ENCODE results near the gene NDST4. TPM values are rescaled to one million over a fixed set of nuclear protein-coding genes. Genes with fewer than 3 reads are reported as not detected.

NDST4 gene
- total RNA-seq, 1 experiment from 2014 or later: 0.13 TPM

GRCh38 chr4:114921191-114921590 is 192.2 kb downstream of the NDST4 start:
- no TSS peak for BruUV-seq (replicated peaks)
- H3K9me3 ChIP-seq (ENCODE audit: control insufficient read depth, insufficient read depth, low read depth, low read length): no peaks in the 10 kb centered on the region
- no peaks in the 10 kb centered on the region for H3K27me3 ChIP-seq (ENCODE audit: control insufficient read depth, insufficient read depth, low read length)
- in situ Hi-C loops (cut with HindIII; ENCODE audit: low pct_unique_long_range_greater_than_20kb, low sequenced_read_pairs) (no loop called here), intact Hi-C loops (cut with micrococcal nuclease; ENCODE audit: unreplicated experiment) (no loop called here)
- no peak for ATAC-seq
- H3K36me3 ChIP-seq (ENCODE audit: control insufficient read depth, insufficient read depth, low read length): no peaks in the 10 kb centered on the region
- no peak for DNase-seq (ENCODE audit: low read depth, low spot score)
- ChIA-PET POLR2A (no interaction called here), CTCF (no interaction called here)
- H3K27ac ChIP-seq (ENCODE audit: low read length): no peak overlapping the region
- no peaks in the 10 kb centered on the region for H3K4me1 ChIP-seq (ENCODE audit: control insufficient read depth, insufficient read depth, low read length)
- no peak for TF ChIP-seq CTCF (IDR thresholded peaks at IDR 0.05)
- no peak for TF ChIP-seq TCF7L2 (IDR thresholded peaks at IDR 0.05; ENCODE audit: low read depth, low read length)
- TF ChIP-seq POLR2AphosphoS5 (IDR thresholded peaks at IDR 0.05; ENCODE audit: low read depth, low read length): no peak
- no peak for TF ChIP-seq SIN3A (IDR thresholded peaks at IDR 0.05; ENCODE audit: borderline replicate concordance, insufficient read depth, low read depth, low read length)
- no peak for TF ChIP-seq REST (IDR thresholded peaks at IDR 0.05; ENCODE audit: insufficient read depth in 1 of 2, low read depth in 2 of 2, low read length in 1 of 2)
- H3K4me3 ChIP-seq (ENCODE audit: low read depth in 2 of 2, low read length in 2 of 2): no peak overlapping the region

GRCh38 chr4:114911111-114911510 is 202.3 kb downstream of the NDST4 start:
- DNase-seq (ENCODE audit: low read depth, low spot score) (no peak), ATAC-seq (no peak)
- H3K9me3 ChIP-seq (ENCODE audit: control insufficient read depth, insufficient read depth, low read depth, low read length): no peaks in the 10 kb centered on the region
- no peaks in the 10 kb centered on the region for H3K36me3 ChIP-seq (ENCODE audit: control insufficient read depth, insufficient read depth, low read length)
- POLR2A ChIA-PET: no interaction called here
- H3K4me1 ChIP-seq (ENCODE audit: control insufficient read depth, insufficient read depth, low read length): no peaks in the 10 kb centered on the region
- BruUV-seq (replicated peaks): no TSS peak
- CTCF ChIA-PET: no interaction called here
- H3K27me3 ChIP-seq (ENCODE audit: control insufficient read depth, insufficient read depth, low read length): no peaks in the 10 kb centered on the region
- no peak overlapping the region for H3K4me3 ChIP-seq (ENCODE audit: low read depth in 2 of 2, low read length in 2 of 2)
- no peak overlapping the region for H3K27ac ChIP-seq (ENCODE audit: low read length)
- in situ Hi-C loops (cut with HindIII; ENCODE audit: low pct_unique_long_range_greater_than_20kb, low sequenced_read_pairs) (no loop called here), intact Hi-C loops (cut with micrococcal nuclease; ENCODE audit: unreplicated experiment) (no loop called here)
- no peak for TF ChIP-seq TCF7L2 (IDR thresholded peaks at IDR 0.05; ENCODE audit: low read depth, low read length)
- TF ChIP-seq REST (IDR thresholded peaks at IDR 0.05; ENCODE audit: insufficient read depth in 1 of 2, low read depth in 2 of 2, low read length in 1 of 2): no peak
- TF ChIP-seq SIN3A (IDR thresholded peaks at IDR 0.05; ENCODE audit: borderline replicate concordance, insufficient read depth, low read depth, low read length): no peak
- TF ChIP-seq POLR2AphosphoS5 (IDR thresholded peaks at IDR 0.05; ENCODE audit: low read depth, low read length): no peak
- no peak for TF ChIP-seq CTCF (IDR thresholded peaks at IDR 0.05)
